Measurements from ENCODE around the gene RAI1.

RAI1 gene

DNA sequence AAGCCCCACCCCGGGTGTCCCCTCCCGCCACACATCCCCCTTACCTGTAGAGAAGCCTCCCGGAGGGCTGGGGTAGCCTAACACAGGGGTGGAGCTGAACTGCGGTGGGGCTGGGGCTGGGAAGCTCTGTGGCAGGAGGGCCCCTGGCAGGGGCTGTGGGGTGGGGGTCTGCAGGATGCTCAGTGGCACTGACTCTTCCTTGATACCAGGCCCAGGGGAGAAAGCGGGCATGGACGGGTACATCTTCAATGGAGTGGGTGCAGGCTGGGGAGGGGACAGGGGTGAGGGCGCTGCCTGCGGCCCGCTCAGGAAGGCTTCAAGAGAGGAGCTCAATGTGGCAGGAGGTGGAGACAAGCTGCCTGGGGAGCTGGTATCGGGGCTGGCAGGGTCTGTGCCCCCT is 138.8 kb downstream of the RAI1 start:
- DNase-seq, result no peak

DNA sequence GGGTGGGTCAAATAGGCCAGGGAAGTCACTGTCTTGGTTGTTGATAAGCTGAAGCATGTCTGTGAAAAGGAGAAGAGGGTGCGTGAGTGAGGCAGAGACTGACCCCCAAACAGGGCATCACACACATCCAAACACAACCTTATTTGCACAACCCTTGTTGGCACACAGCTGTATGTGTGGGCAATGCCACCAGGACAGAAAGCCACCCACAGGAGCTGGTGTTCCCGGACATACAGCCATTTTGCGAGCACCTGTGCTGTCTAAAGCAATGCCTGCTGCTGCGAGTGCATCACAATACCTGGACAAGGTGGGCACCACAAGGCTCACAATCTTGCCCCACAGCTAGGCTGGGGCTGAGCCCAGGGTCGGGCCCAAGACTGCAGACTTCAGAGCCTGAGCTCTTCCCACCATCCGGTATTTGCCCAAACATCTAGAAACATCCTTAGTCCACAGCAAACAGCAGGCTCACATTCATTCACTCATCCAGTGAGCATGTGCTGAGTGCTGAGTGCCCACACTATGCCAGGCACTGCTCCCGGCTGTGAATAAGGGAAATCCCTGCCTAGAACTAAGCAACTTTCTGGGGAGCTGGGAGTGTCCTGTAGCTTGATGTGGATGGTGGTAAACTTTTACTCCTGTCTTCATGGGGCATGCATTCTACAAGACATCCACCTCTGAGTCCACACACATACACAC is 139.4 kb downstream of the RAI1 start:
- DNase-seq, result no peak

DNA sequence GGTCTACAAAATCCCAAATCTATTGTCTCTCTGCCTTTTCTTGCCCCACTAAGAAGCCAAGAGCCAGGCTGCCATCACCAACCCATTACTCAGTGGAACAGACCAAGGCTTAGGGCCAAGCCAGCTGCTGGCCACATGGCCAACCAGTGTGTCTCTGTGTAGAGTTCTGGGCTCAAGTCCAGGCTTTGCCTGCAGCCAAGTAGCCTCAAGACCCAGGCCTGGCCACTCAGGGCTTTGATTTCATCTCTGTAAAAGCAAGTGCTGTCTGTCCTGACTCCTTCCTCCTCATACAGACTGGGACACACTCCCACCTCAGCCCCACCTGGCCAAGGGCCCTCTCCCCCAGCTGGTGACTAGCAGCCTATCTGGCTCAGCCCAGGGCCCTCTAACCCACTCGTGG is 140.9 kb downstream of the RAI1 start:
- no peak for DNase-seq

DNA sequence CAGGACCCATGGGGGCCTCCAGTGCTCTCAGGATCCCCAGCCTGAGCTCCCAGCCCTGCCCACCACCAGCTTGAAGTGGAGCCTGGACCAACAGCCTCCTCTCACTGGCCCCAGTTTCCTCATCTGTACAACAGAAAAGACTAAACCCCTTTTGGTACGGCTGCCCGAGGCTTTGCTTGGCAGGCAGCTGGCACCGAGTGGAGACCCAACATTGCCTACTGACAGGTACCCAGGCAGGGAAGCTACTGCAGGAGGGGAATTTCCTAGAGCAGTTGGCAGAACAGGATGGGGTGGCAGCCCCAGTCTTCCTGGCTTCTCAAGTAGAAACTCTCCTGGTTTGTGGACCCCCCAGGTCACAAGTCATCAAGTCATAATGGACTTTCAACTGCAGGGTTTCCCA is 141.4 kb downstream of the RAI1 start:
- DNase-seq, result no peak

DNA sequence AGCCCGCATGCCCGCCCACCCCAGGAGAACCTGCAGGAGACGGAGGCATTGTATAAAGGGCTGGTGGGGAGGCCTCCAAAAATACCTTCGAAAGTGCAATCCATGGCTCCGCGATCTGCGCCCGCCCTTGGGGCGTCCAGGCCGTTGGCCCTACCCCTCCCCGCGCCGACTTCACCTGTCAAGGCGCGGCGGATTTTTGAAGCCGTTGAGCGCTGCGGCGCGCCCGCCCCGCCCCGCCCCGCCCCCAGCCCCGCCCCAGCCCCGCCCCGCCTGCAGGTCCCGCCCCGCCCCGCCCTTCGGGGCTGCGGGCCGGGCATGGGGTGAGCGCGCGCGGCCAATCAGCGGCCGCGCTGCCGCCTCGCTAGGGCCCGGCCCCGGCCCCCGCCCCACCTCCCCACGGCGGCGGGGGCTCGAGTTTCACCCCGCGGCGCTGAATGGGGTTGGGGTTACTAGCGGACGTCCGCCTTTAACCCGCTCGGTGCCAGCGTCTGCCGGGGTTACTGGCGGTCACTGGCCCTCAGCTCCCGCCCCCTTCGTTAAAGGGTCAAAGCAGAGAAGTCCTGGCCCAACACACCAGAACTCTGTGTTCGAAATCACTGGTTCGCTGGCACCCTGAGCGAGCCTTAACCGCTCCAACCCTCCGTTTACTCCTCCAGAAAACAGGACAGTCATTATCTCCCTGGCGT is 142.3 kb downstream of the RAI1 start:
- peak; percentile 50 for DNase-seq

DNA sequence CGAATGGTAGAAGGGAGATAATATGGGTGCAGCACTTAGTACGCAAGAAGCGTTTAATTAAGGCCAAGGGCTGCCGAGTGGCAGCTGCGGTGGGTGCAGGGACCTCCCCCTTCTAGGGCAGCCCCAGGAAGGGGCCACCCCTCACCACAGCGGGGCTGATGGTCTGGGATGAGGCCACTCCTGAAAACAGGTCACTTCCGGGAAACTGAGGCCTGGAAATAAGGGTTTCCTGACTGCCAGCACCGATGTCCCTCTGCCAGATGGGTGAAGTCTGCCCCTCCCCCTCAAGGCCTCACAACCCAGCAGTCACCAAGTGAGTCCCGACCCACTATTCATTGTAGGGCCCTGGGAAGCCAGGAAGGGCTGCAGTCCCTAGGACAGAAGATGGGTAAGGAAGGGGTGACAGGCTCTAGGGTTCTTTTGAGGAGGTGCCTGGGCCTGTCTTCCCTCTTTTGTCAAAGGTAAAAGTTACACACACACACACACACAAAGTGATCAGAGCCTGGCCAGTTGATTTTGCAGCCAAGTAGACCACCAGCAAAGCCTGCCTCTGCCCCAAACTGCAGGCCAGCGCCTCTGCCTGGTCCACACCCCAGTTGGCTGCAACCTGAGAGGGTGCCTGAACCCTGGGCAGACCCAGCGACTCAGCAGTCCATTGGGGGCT is 143.0 kb downstream of the RAI1 start:
- no peak for DNase-seq

DNA sequence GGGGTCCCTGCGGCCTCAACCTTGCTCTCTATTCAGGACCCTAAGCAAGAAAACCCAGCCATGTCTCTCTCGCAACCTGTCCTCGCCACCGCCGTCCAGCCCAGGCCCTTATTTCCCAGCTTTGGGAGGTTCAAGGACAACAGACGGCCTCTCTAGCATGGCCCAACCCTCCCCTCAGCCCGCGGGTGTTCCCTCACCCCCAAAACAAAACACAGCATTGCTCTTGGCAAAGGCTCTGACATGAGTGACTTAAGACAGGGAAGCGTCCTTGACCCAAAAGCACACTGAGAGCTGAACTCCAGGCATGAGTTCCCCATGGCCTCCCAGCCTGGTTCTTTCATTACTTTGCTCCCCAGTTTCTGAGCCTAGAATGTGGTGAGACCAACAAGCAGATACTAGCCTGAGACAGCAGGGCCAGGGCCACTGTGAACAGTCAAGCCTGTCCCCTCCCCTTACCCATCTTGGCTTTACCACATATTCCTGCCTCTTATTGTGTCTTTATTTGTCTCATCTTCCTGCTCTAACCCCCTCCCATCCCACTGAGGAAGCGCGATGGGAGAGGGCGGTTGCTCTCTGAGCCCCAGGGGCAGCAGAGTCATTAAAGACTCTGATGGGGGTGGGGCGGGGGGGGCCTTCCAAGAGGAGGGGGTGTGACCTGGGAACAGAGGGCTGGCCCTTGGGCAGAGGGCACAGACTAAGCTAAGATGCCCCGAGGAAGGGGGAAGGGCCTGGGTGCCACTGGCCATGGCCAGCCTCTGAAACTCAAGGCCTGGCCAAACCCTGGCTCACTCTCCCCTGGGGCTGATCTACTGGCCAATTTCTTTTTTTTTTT is 143.7 kb downstream of the RAI1 start:
- no peak for DNase-seq

DNA sequence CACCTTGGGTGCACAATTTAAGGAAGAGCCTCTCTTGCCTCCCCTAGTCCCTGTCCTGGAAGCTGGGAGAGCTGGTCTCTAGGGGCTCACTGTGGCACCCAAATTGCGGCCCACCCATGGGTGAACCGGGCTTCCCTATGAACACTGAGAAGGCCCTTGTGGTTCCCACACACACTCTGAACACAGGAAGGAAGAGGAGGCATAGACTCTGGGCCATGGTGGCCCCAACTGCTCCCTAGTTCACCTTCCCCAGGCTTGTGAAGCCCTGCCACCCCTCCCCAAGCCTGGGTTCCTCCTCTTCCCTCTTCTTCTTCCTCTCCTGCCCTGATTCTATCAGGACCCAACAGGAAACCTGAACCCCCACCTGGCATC is 145.1 kb downstream of the RAI1 start:
- no peak for DNase-seq

DNA sequence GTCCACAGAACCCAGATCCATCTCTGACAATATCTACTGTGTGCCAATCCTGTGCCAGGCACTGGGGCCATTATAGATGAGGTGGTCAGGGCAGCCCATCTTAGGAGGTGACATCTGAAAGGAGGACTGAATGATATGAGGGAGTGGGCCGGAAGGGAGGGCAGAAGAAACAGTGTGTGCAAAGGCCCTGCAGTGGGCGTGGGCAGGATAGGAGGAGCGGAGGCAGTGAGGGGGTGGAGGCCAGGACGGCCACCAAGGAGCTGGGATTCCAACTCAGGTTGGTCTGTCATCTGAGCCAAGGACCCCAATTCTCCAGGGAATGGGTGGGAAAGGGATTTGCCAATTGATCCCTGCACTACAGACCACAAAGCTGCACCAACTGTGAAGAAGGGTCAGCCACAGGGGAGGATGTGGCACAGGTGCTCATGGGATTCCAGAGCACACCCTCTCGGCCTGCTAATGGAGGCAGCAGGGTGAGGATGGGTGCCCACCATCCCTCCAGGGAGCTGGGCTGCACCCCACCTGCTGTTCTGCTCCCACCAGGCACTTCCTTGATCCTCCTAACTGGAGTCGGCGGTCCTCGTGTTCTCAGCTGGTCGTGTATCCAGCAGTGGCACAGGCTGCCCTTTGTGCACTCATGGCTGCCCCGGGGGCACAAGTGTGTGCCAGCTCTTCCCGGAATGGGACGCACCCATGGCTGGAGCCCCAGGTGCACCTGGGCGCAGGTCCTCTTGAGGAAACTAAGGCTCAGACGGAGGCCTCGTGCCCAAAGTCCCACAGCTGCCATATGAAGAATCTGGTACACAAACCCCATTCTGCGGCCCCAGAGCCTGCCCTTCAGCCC is 145.9 kb downstream of the RAI1 start:
- no peak for DNase-seq

DNA sequence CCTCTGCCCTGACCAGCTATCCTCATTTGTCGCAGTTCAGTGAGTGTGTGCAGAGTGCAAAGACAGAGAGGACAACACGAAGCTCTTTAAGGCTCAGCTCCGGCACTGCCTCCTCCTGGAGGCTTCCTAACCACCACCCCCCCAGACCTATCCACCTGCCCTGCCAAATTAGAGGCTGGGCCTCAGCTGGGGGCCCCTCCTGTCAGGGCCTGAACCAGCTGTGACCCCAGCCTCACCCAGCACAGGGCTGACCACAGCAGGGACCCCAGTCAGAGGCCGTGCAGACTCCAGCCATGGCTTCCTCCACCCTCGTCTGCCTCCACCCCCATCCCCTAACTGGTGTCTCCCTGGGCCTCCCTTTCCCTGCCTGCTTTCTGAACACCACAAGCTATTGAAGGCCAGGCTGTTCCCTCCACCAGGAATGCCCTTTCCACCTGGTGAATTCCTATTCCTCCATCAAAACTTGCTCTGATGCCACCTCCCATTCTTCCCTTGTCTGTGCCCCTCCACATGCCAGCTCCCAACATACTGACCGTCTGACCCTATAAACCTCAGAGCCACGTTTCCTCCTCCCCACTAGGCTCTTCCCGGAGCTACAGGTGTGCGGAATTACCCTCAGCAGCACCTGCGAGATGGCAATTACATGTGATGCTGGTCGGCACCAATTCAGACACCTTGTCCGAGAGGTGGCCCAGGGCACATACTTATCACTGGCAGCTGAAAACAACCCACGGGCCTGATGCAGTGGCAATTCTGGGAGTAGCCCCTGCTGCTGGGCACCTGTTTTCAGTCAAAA is 146.8 kb downstream of the RAI1 start:
- DNase-seq, result no peak

DNA sequence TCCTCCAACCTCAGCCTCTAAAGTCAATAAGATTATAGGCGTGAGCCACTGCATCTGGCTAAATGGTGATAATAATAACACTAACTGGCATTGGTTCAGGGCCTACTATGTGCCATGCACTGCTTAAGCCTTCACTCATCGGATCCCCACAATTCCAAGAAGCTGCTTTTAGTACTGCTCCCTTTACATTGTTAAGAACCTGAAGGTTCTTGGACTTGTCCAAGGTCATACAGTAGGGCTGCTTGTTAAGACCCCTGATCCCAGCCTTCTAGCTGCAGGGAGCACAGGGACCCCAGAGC is 149.0 kb downstream of the RAI1 start:
- DNase-seq, result no peak

DNA sequence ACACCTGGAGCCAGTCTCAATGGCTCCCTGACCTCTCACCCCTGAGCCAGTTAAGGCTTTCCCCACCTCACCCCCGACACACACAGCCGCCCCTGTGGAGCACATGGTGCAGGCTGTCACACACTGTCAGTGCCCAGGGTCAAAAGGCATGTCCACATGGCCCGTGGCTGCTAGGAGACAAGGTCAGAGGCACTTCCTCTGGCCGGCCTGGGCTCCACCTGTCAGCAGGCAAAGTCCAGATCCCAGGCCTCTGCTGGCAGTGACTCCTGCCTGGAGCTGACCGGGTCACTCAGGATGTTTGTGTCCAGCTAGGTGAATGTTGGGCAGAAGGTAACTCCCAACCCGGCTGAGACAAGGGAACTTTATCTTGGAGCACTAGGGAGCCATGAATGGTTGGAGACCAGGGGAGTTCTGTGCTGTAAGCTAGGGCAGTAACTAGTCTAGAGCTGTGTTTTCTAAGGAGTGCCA is 149.5 kb downstream of the RAI1 start:
- DNase-seq, result no peak

DNA sequence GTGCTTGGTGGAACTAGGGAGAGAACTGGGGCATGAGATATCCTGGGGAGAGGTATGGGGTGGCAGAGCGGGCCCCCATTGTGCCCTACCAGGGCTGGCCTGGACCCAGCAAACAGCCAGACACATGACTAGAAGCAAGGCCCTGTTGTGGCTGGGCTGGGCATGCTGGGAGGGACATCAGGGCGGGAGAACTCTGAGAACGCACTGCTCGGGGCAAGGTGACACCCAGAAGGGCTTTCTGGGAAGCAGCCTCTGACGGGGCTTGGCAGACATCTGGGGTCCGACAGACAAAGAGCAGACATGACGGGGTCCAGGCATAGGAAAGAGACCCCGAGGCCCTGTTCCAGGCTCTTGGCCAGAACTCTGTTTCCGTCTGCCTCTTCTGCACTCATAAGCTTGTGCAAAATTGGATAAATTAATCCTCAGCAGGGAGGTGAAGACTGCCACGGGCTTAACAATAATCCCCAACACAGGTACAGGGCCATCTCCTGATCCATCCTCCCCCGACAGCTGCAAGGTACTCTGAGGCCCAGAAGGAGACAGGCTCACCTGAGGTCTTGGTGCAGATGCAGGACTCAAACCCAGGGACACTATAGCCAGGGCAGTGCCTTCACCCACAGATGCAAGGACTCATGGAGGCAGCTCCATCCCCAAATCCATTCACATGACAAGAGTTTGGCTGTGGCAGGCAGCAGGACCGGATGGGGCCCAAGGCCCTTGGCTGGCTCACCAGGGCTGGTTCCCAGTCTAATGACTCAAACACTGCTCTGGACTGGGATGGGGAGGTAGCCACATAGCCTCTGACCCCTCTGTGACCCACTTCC is 150.2 kb downstream of the RAI1 start:
- DNase-seq, result no peak

DNA sequence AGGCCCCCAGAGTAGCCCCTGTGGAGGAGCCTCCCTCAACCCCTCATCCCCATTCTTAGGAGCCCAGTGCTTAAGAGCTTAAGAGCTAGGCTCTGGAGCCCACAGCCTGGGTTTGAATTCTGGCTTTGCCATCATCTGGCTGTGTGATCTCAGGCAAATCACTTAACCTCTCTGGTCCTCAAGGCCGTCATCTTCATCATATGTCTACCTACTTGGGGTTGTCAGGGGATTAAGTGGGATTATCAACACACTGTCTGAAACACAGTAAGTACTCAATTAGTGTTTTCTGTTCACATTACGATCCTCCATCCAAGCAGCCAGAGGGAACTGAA is 150.7 kb downstream of the RAI1 start:
- DNase-seq, result no peak

DNA sequence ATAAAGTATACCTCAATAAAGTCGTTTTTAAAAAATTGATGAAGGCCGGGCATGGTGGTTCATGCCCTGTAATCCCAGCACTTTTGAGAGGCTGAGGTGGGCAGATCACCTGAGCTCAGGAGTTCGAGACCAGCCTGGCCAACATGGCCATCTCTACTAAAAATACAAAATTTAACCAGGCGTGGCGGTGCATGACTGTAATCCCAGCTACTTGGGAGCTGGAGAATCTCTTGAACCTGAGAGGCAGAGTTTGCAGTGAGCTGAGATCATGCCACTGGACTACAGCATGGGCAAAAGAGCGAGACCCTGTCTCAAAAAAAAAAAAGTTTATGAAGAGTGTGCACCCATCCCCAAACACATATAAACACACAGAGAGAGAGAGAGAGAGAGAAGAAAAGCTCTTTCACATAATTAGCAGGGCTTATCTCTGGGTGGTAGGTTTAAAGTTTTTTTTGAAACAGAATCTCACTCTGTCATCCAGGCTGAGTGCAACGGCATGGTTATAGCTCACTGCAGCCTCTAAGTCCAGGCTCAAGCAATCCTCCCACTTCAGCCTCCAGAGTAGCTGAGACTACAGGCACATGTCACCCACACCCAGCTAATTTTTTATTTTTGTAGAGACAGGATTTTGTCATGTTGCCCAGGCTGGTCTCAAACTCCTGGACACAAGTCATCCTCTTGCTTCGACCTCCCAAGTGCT is 152.6 kb downstream of the RAI1 start:
- no peak for DNase-seq

DNA sequence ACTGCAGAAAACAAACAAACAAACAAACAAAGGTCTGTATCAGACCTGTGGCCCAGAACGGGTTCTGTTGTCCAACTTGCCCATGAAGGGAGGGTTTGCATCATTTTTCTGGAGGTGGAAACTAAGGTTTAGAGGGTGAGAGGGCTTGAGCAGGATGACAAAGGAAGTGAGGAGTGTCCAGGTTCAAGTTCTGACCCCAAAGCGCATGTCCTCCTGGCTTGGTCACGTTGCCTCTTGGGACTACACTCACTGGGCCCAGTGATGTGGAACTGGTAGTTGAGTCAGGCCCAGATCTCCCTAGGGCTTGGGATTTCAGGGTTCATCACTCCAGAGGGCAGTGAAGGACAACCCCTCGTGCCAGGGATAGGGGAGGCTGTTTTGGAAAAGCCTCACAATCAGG is 153.7 kb downstream of the RAI1 start:
- no peak for DNase-seq

DNA sequence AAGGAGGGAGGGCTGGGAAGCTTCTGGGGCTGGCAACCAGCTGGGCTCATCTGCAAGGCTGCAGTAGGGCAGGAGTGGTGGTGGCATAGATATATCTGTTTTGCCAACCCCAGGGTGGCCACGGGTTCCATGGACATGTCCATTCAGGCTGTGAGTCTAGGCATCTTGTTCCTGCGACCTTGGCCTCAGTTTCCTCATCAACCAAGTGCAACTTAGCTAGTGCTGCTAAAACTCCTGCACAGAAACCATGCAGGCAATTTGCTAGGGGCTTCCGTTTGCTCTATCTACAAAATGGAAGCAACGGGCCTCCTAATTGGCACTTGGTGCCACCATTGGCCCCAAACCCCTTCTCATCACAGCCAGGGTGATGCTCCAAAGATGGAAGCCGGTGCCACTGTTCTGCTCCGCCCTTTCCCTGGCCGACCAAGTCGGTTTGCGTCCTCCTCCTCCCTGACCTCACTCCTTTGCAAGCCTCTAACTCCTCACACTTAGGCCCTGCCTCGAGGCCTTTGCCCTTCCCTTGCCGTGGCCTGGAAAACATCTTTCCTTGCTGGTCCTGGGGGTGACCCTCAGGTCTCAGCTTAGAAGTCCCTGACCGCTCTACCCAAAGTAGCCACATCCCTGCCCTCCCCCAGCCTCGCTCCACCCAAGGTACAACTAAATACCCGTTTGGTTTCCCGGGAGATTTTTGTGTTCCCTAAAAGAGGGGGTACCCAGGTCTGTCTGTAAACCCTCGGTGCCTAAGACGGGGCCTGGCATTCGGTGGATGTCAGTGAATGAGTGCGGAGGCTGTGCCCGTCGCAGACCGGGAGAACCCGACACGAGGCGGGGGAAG is 154.4 kb downstream of the RAI1 start:
- no peak for DNase-seq

DNA sequence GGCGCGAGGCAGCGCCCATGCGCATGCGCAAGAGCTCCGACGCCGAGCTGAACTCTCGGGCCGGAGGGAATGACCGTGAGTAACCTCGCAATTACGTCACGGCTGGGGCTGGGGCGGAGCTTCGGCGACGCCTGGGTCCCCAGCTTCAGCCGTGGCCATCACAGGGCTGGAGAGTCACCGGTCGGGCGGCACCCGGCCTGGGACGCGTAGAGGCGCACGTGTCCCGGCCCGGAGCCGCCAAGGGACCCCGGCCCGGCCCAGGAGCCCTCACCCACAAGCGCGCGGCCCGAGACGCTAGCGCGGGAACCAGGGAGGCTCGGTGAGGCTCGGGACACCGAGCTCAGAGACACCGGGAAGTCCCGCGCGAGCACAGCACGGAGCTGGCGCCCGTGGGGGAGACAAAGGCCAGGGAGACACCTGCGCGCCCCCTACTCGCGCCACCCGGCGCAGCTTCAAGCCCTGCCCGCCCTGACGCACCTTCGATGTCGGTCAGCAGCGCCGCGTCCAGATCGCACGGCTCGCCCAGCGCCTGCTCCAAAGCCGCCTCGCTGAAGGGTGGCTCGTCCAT is 155.1 kb downstream of the RAI1 start:
- peak; percentile 98 for DNase-seq

DNA sequence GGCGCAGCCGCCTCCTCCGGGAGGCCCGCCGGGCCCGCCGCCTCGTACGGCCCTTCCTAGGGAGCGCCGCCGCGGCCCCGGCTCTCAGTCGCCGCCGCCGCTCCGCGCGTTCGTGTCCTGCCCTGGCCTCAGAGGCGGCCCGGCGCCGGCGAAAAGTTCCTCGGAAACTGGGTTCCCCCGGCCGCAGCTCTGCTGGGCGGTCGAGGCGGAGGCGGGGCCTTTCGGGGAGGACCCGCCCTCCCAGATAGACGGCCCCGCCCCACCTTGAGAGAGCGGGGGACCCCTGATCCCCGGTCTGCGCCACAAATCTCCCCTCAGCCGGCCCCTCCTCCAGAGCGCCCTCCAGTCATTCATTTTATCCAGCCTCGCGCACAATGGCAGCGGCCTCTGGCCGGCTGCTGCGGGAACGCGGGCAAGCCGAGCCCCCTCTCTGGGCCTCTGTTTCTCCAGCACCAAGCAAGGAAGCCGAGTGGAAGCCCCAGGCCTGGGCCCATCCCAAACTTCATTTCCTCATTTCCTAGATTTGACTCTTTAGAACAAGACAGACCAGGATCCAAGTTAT is 155.6 kb downstream of the RAI1 start, which contains the start of gene SREBF1:
Gene SREBF1, minus strand, starts transcription at position 169 of the 562 bp plus-strand sequence. CDS start 169 bp downstream, outside the sequence.
- peak; percentile 45 for DNase-seq
